Keratinocyte (primary cell): ENCODE measurements around the gene SHCBP1L.
"Not testable (repeated sequence)": the region's sequence is repeated elsewhere in the genome, so short reads cannot be mapped to it uniquely, and the experiment has no call there.

ENCODE experiments used
- CTCF ChIP-seq, 3 experiments: IDR thresholded peaks in 1 of 3; conservative IDR thresholded peaks in 1 of 3; optimal IDR thresholded peaks in 1 of 3; 2 replicates in 2 of 3; 3 replicates in 1 of 3; pipeline versions ENCODE3 to v1.5.1; 2011; ENCODE audit warnings: low read length in 3 of 3, mild to moderate bottlenecking in 3 of 3, moderate library complexity in 2 of 3, control low read depth in 1 of 3, inconsistent platforms in 1 of 3; ENCODE audit not compliant: insufficient read depth in 2 of 3; ENCODE audit errors: extremely low read depth in 1 of 3
- EZH2 ChIP-seq: IDR thresholded peaks from one replicate; pipeline ENCODE4 v1.6.1; 2012; ENCODE audit warnings: inconsistent platforms, mild to moderate bottlenecking, low read length, moderate library complexity

GRCh38 chr1:182943336-182943735, 9.6 kb downstream of the SHCBP1L start:
- not testable (repeated sequence) for TF ChIP-seq CTCF (optimal IDR thresholded peaks at IDR 0.05 in 1 of 3, IDR thresholded peaks at IDR 0.05 in 1 of 3, conservative IDR thresholded peaks at IDR 0.05 in 1 of 3; ENCODE audit: extremely low read depth in 1 of 3, insufficient read depth in 2 of 3, low read length in 3 of 3); EZH2
